Mucosa of descending colon (tissue), 3 donors: Measurements from ENCODE around the gene NPHP4. TPM values are rescaled to one million over a fixed set of nuclear protein-coding genes. Genes with fewer than 3 reads are reported as not detected.
A peak's percentile ranks its signal among the peaks of the same experiment; 100 is the strongest.
"Not testable (repeated sequence)": the region's sequence is repeated elsewhere in the genome, so short reads cannot be mapped to it uniquely, and the experiment has no call there.

ENCODE experiments used
- ATAC-seq: fragments of 200-7000 bp; cut with Tn5 transposase; one replicate; pipeline ENCODE4 v1.9.1; 2020; ENCODE audit warnings: mild to moderate bottlenecking, moderate library complexity
- DNase-seq, 3 donors: peaks; one replicate each; pipeline ENCODE4 v3.0.0-alpha.2; 2020
- H3K36me3 ChIP-seq: fragments of 200-600 bp; one replicate; pipeline ENCODE4 v1.8.0; 2021; ENCODE audit warnings: low read depth, mild to moderate bottlenecking
- H3K4me1 ChIP-seq: fragments of 200-600 bp; one replicate; pipeline ENCODE4 v1.8.0; 2021; ENCODE audit warnings: low read depth, mild to moderate bottlenecking
- H3K4me3 ChIP-seq: fragments of 200-600 bp; one replicate; pipeline ENCODE4 v1.8.0; 2021; ENCODE audit warnings: mild to moderate bottlenecking
- H3K9me3 ChIP-seq: fragments of 200-600 bp; one replicate; pipeline ENCODE4 v1.8.0; 2021; ENCODE audit warnings: mild to moderate bottlenecking
- CTCF ChIP-seq: fragments of 200-600 bp; IDR thresholded peaks from one replicate; pipeline ENCODE4 v1.8.0; 2022; ENCODE audit warnings: antibody characterized with exemption, mild to moderate bottlenecking
- intact Hi-C, 2 donors: fragments of 100-400 bp; cut with DNase I in 1 of 2; cut with micrococcal nuclease in 1 of 2; formaldehyde crosslinking; loops; one replicate each; pipeline versions ENCODE4 v1.11.0 to v1.11.1; 2022; cut with DNase I, micrococcal nuclease
- total RNA-seq, 3 donors: library from RNA; stranded (reverse); fragmentation: NEBNext Ultra II Directional in 2 of 3; extraction: Animal tissue kit (Norgen Biotek cat#: 25700) in 2 of 3; gene quantifications; one replicate each; pipeline versions ENCODE4 v1.2.1 to v1.2.4, GENCODE V29; 2021 to 2023
- donor health status: DM: no; HTN: no; CAD: no; lungs with moderate emphysema.
- donor health status: DM: no; HTN: no; CAD: no.
- donor health status: DM: no; HTN: yes; CAD: no.

NPHP4 gene
- total RNA-seq, 3 donors from 2014 or later = 7.5 to 12.2 (median 10.3) TPM

GRCh38 chr1:5933676-5934057, 58.6 kb downstream of the NPHP4 start:
- no peaks in the 10 kb centered on the region for H3K9me3 ChIP-seq
- TF ChIP-seq CTCF = no peak
- ATAC-seq (no peak), DNase-seq (no peak)
- no peak overlapping the region for H3K4me3 ChIP-seq
- intact Hi-C loops = no loop called here
- H3K4me1 ChIP-seq = no peaks in the 10 kb centered on the region
- H3K36me3 ChIP-seq = no peaks in the 10 kb centered on the region

- intact Hi-C loops = no loop called here
- DNase-seq (no peak), ATAC-seq (no peak)
- no peaks in the 10 kb centered on the region for H3K4me1 ChIP-seq
- H3K36me3 ChIP-seq = no peaks in the 10 kb centered on the region
- no peak for TF ChIP-seq CTCF
- H3K4me3 ChIP-seq = no peak overlapping the region
- H3K9me3 ChIP-seq = no peaks in the 10 kb centered on the region
Measured at GRCh38 chr1:5933050-5933449, 59.2 kb downstream of the NPHP4 start.

- no peak for TF ChIP-seq CTCF
- intact Hi-C loops = no loop called here
- ATAC-seq (no peak), DNase-seq (no peak)
- H3K4me1 ChIP-seq = no peaks in the 10 kb centered on the region
- no peaks in the 10 kb centered on the region for H3K9me3 ChIP-seq
- H3K36me3 ChIP-seq = no peaks in the 10 kb centered on the region
- H3K4me3 ChIP-seq = no peak overlapping the region
Measured at GRCh38 chr1:5928714-5929400, 63.4 kb downstream of the NPHP4 start.

- H3K4me3 ChIP-seq = no peak overlapping the region
- intact Hi-C loops = no loop called here
- no peaks in the 10 kb centered on the region for H3K4me1 ChIP-seq
- no peaks in the 10 kb centered on the region for H3K36me3 ChIP-seq
- TF ChIP-seq CTCF = no peak
- DNase-seq = peak in 2 of 3 donors; percentile 61 to 68
- ATAC-seq = peak; percentile 89
- no peaks in the 10 kb centered on the region for H3K9me3 ChIP-seq
Measured at GRCh38 chr1:5927506-5928370, 64.5 kb downstream of the NPHP4 start.

- intact Hi-C loops = no loop called here
- DNase-seq (no peak), ATAC-seq (no peak)
- TF ChIP-seq CTCF = no peak
- Histone ChIP-seq H3K9me3 (no peaks in the 10 kb centered on the region), H3K4me3 (no peak overlapping the region), H3K4me1 (no peaks in the 10 kb centered on the region), H3K36me3 (no peaks in the 10 kb centered on the region)
Measured at GRCh38 chr1:5926686-5927435, 65.4 kb downstream of the NPHP4 start.

- H3K4me3 ChIP-seq, intact Hi-C loops, H3K9me3 ChIP-seq, H3K36me3 ChIP-seq, DNase-seq, ATAC-seq, H3K4me1 ChIP-seq: not testable (repeated sequence)
Measured at GRCh38 chr1:5922700-5923330, 69.4 kb downstream of the NPHP4 start.
